SU-DHL-6 (cell line): ENCODE measurements around the gene GDAP2.

Source experiments
- H2AFZ ChIP-seq: fragments of 200-600 bp; sonication (generic); 2 replicates; pipeline ENCODE4 v1.6.1; 2014; ENCODE audit warnings: low read depth, mild to moderate bottlenecking, moderate library complexity, mixed read lengths, antibody characterized with exemption, low read length; ENCODE audit not compliant: severe bottlenecking
- H3F3A ChIP-seq: fragments of 200-600 bp; shearing (Covaris generic); 2 replicates; pipeline ENCODE4 v1.6.0; 2016; ENCODE audit warnings: antibody characterized with exemption, mild to moderate bottlenecking; ENCODE audit not compliant: insufficient read depth
- H3K27ac ChIP-seq: fragments of 200-600 bp; sonication (generic); 2 replicates; pipeline ENCODE4 v1.5.1; 2016; ENCODE audit warnings: low read depth, mild to moderate bottlenecking, low read length, moderate library complexity, mixed read lengths
- H3K27me3 ChIP-seq: fragments of 200-600 bp; sonication (generic), shearing (Covaris generic); 2 replicates; pipeline ENCODE4 v1.6.0; 2014; ENCODE audit warnings: mild to moderate bottlenecking, low read length
- H3K36me3 ChIP-seq: fragments of 200-600 bp; sonication (generic); 2 replicates; pipeline ENCODE4 v1.6.1; 2014; ENCODE audit warnings: mild to moderate bottlenecking, low read length, mixed read lengths
- H3K4me2 ChIP-seq: fragments of 300-600, 200-600 bp; shearing (Covaris generic), sonication (generic); 2 replicates; pipeline ENCODE4 v1.6.0; 2014; ENCODE audit warnings: low read length, low read depth, mild to moderate bottlenecking; ENCODE audit not compliant: poor library complexity, severe bottlenecking
- H3K4me3 ChIP-seq: fragments of 200-600 bp; sonication (generic); 2 replicates; pipeline ENCODE4 v1.5.1; 2014; ENCODE audit warnings: antibody characterized with exemption, low read length, mild to moderate bottlenecking, mixed read lengths; ENCODE audit not compliant: insufficient read depth, poor library complexity, severe bottlenecking
- H3K79me2 ChIP-seq: fragments of 200-600 bp; sonication (generic); 2 replicates; pipeline ENCODE4 v1.6.1; 2014; ENCODE audit warnings: mild to moderate bottlenecking, low read length, moderate library complexity; ENCODE audit not compliant: insufficient read depth
- H3K9ac ChIP-seq: fragments of 200-600 bp; sonication (generic); 2 replicates; pipeline ENCODE4 v1.7.0; 2014; ENCODE audit warnings: mild to moderate bottlenecking, low read length
- H3K9me2 ChIP-seq: fragments of 200-600 bp; sonication (generic); replicated peaks from 2 replicates; pipeline ENCODE4 v1.6.1; 2014; ENCODE audit warnings: low read length; ENCODE audit not compliant: insufficient read depth
- H3K9me3 ChIP-seq: fragments of 200-600 bp; sonication (generic); 2 replicates; pipeline ENCODE4 v1.6.1; 2014; ENCODE audit warnings: low read length, mixed read lengths; ENCODE audit not compliant: insufficient read depth
- H4K20me1 ChIP-seq: fragments of 200-600 bp; sonication (generic); 2 replicates; pipeline ENCODE4 v1.6.1; 2014; ENCODE audit warnings: low read depth, mild to moderate bottlenecking, antibody characterized with exemption, low read length, moderate library complexity, mixed read lengths
- CTCF ChIP-seq: fragments of 200-600 bp; sonication (generic); IDR thresholded peaks from one replicate; pipeline ENCODE4 v1.5.1; 2017; ENCODE audit warnings: antibody characterized with exemption, mild to moderate bottlenecking, low read length, moderate library complexity; ENCODE audit not compliant: insufficient read depth, poor library complexity, severe bottlenecking
- EZH2phosphoT487 ChIP-seq: fragments of 200-600 bp; sonication (generic), shearing (Covaris generic); conservative IDR thresholded peaks from 2 replicates; pipeline ENCODE4 v1.6.1; 2018; ENCODE audit warnings: mild to moderate bottlenecking, antibody characterized with exemption, low read length, moderate library complexity, mixed read lengths

The GDAP2 gene

GRCh38 chr1:117886101-117886795 is 43.2 kb downstream of the GDAP2 start:
- TF ChIP-seq CTCF (no peak), EZH2phosphoT487 (no peak)

GRCh38 chr1:117883616-117884015 is 45.8 kb downstream of the GDAP2 start:
- Histone ChIP-seq H3K27ac (no peak overlapping the region), H3K4me2 (no peak overlapping the region), H3K9me2 (no peaks in the 10 kb centered on the region), H3K4me3 (no peak overlapping the region), H2AFZ (no peak overlapping the region), H4K20me1 (no peaks in the 10 kb centered on the region), H3K36me3 (0 out of 2 replicates have a peak, but pooled peaks cover 3% of the 10 kb centered on the region), H3K9ac (no peak overlapping the region), H3K9me3 (no peaks in the 10 kb centered on the region), H3K79me2 (no peaks in the 10 kb centered on the region), H3K27me3 (no peaks in the 10 kb centered on the region), H3F3A (no peaks in the 10 kb centered on the region)
- TF ChIP-seq CTCF (no peak), EZH2phosphoT487 (no peak)

More at GRCh38 chr1:117886101-117886795, 43.2 kb downstream of the GDAP2 start:
- Histone ChIP-seq H3K4me2 (no peak overlapping the region), H3F3A (no peaks in the 10 kb centered on the region), H3K9me3 (no peaks in the 10 kb centered on the region), H3K4me3 (no peak overlapping the region), H3K79me2 (no peaks in the 10 kb centered on the region), H3K9ac (no peak overlapping the region), H3K27me3 (no peaks in the 10 kb centered on the region), H2AFZ (no peak overlapping the region), H3K36me3 (0 out of 2 replicates have a peak, but pooled peaks cover 3% of the 10 kb centered on the region), H4K20me1 (no peaks in the 10 kb centered on the region), H3K27ac (no peak overlapping the region), H3K9me2 (no peaks in the 10 kb centered on the region)

- H3K27ac ChIP-seq, result no peak overlapping the region
- no peaks in the 10 kb centered on the region for H3F3A ChIP-seq
- H3K9ac ChIP-seq, result no peak overlapping the region
- no peaks in the 10 kb centered on the region for H4K20me1 ChIP-seq
- H3K4me2 ChIP-seq, result no peak overlapping the region
- H3K36me3 ChIP-seq, result peaks cover 18% of the 10 kb centered on the region; the same call in 1 of the 2 replicates
- no peaks in the 10 kb centered on the region for H3K27me3 ChIP-seq
- no peak overlapping the region for H2AFZ ChIP-seq
- H3K79me2 ChIP-seq, result no peaks in the 10 kb centered on the region
- H3K9me2 ChIP-seq, result no peaks in the 10 kb centered on the region
- no peaks in the 10 kb centered on the region for H3K9me3 ChIP-seq
- H3K4me3 ChIP-seq, result no peak overlapping the region
- TF ChIP-seq EZH2phosphoT487 (no peak), CTCF (no peak)
Measured at GRCh38 chr1:117879284-117879683, 50.1 kb downstream of the GDAP2 start.
